ENCODE data around the gene FBXO17.

FBXO17 gene

GRCh38 chr19:38971672-38972071, 3.9 kb downstream of the FBXO17 start:
- TF ChIP-seq REST (IDR thresholded peaks at IDR 0.05; ENCODE audit: insufficient read depth in 1 of 2, low read depth in 2 of 2, low read length in 2 of 2) (no peak), TAF1 (IDR thresholded peaks at IDR 0.05; ENCODE audit: borderline replicate concordance, insufficient read depth, low read length) (no peak), FOXP2 (optimal IDR thresholded peaks at IDR 0.05; ENCODE audit: borderline replicate concordance, extremely low read depth, extremely low read length, insufficient read depth) (no peak), SIN3A (IDR thresholded peaks at IDR 0.05; ENCODE audit: borderline replicate concordance, insufficient read depth, low read length) (no peak), POLR2AphosphoS5 (IDR thresholded peaks at IDR 0.05; ENCODE audit: low read depth, low read length) (no peak)

- no peak for TF ChIP-seq SIN3A (IDR thresholded peaks at IDR 0.05; ENCODE audit: borderline replicate concordance, insufficient read depth, low read length)
- no peak for TF ChIP-seq REST (IDR thresholded peaks at IDR 0.05; ENCODE audit: insufficient read depth in 1 of 2, low read depth in 2 of 2, low read length in 2 of 2)
- TF ChIP-seq TAF1 (IDR thresholded peaks at IDR 0.05; ENCODE audit: borderline replicate concordance, insufficient read depth, low read length) = no peak
Observed at GRCh38 chr19:38970664-38971532, 4.6 kb downstream of the FBXO17 start.

GRCh38 chr19:38964738-38965137, 10.8 kb downstream of the FBXO17 start:
- no peak for TF ChIP-seq FOXP2 (optimal IDR thresholded peaks at IDR 0.05; ENCODE audit: borderline replicate concordance, extremely low read depth, extremely low read length, insufficient read depth)
- no peak for TF ChIP-seq REST (IDR thresholded peaks at IDR 0.05; ENCODE audit: insufficient read depth in 1 of 2, low read depth in 2 of 2, low read length in 2 of 2)
- TF ChIP-seq SIN3A (IDR thresholded peaks at IDR 0.05; ENCODE audit: borderline replicate concordance, insufficient read depth, low read length) = no peak
- no peak for TF ChIP-seq TAF1 (IDR thresholded peaks at IDR 0.05; ENCODE audit: borderline replicate concordance, insufficient read depth, low read length)
- TF ChIP-seq POLR2AphosphoS5 (IDR thresholded peaks at IDR 0.05; ENCODE audit: low read depth, low read length) = no peak

GRCh38 chr19:38959618-38960017, 15.9 kb downstream of the FBXO17 start:
- TF ChIP-seq REST (IDR thresholded peaks at IDR 0.05; ENCODE audit: insufficient read depth in 1 of 2, low read depth in 2 of 2, low read length in 2 of 2) = no peak
- no peak for TF ChIP-seq TAF1 (IDR thresholded peaks at IDR 0.05; ENCODE audit: borderline replicate concordance, insufficient read depth, low read length)
- TF ChIP-seq POLR2AphosphoS5 (IDR thresholded peaks at IDR 0.05; ENCODE audit: low read depth, low read length) = no peak
- TF ChIP-seq SIN3A (IDR thresholded peaks at IDR 0.05; ENCODE audit: borderline replicate concordance, insufficient read depth, low read length) = no peak
- no peak for TF ChIP-seq FOXP2 (optimal IDR thresholded peaks at IDR 0.05; ENCODE audit: borderline replicate concordance, extremely low read depth, extremely low read length, insufficient read depth)

Data from PFSK-1 (cell line).